GM23338 (cell line): Measurements from ENCODE around the gene RAB20. TPM values are rescaled to one million over a fixed set of nuclear protein-coding genes. Genes with fewer than 3 reads are reported as not detected.

Experiments used
- ATAC-seq: fragments of 200-7000 bp; cut with Tn5 transposase; 3 replicates; pipeline ENCODE4 v1.9.1; 2020
- DNase-seq: peaks from one replicate; pipeline ENCODE4 v3.0.0-alpha.2; 2015; ENCODE audit warnings: low spot score
- H2AFZ ChIP-seq: fragments of 200-600 bp; sonication (generic); 2 replicates; pipeline ENCODE4 v1.8.0; 2016; ENCODE audit warnings: antibody characterized with exemption, mild to moderate bottlenecking, moderate library complexity
- H3F3A ChIP-seq: fragments of 200-600 bp; sonication (generic); replicated peaks from 2 replicates; pipeline ENCODE4 v1.8.0; 2017; ENCODE audit warnings: antibody characterized with exemption, mixed run types, low read depth
- H3K27ac ChIP-seq: fragments of 200-600 bp; sonication (generic); 2 replicates; pipeline ENCODE4 v1.6.1; 2016; ENCODE audit warnings: low read depth
- H3K27me3 ChIP-seq: fragments of 200-600 bp; sonication (generic); 2 replicates; pipeline ENCODE4 v1.8.0; 2016; ENCODE audit warnings: mild to moderate bottlenecking, mixed run types, moderate library complexity; ENCODE audit not compliant: insufficient read depth
- H3K36me3 ChIP-seq: fragments of 200-600 bp; sonication (generic); 2 replicates; pipeline ENCODE4 v1.8.0; 2016; ENCODE audit warnings: mild to moderate bottlenecking; ENCODE audit not compliant: insufficient read depth
- H3K4me1 ChIP-seq: fragments of 200-600 bp; sonication (generic); 2 replicates; pipeline ENCODE4 v1.8.0; 2016; ENCODE audit warnings: mild to moderate bottlenecking, moderate library complexity; ENCODE audit not compliant: insufficient read depth
- H3K4me2 ChIP-seq: fragments of 200-600 bp; sonication (generic); 2 replicates; pipeline ENCODE4 v1.7.1; 2017; ENCODE audit warnings: mixed run types
- H3K4me3 ChIP-seq: fragments of 200-600 bp; sonication (generic); 2 replicates; pipeline ENCODE4 v1.6.1; 2016; ENCODE audit warnings: mixed run types
- H3K79me2 ChIP-seq: fragments of 200-600 bp; sonication (generic); replicated peaks from 2 replicates; pipeline ENCODE4 v1.8.0; 2017; ENCODE audit warnings: mild to moderate bottlenecking; ENCODE audit not compliant: insufficient read depth
- H3K9me2 ChIP-seq: fragments of 200-600 bp; sonication (generic); 2 replicates; pipeline ENCODE4 v1.8.0; 2017; ENCODE audit not compliant: insufficient read depth
- H4K20me1 ChIP-seq: fragments of 200-600 bp; sonication (generic); replicated peaks from 2 replicates; pipeline ENCODE4 v1.8.0; 2017; ENCODE audit warnings: mild to moderate bottlenecking; ENCODE audit not compliant: insufficient read depth
- H3K27ac Mint-ChIP-seq: 2 replicates; pipeline ENCODE4 v1.8.0; 2020; ENCODE audit warnings: inconsistent platforms, mild to moderate bottlenecking, moderate library complexity, mixed read lengths
- H3K27me3 Mint-ChIP-seq: 3 replicates; pipeline ENCODE4 v1.8.0; 2022; ENCODE audit warnings: low read depth, mild to moderate bottlenecking, moderate library complexity, mixed read lengths, inconsistent platforms; ENCODE audit not compliant: insufficient read depth, poor library complexity
- H3K36me3 Mint-ChIP-seq: 3 replicates; pipeline ENCODE4 v1.8.0; 2021; ENCODE audit warnings: low read depth, mild to moderate bottlenecking, inconsistent platforms, moderate library complexity, mixed read lengths
- H3K4me1 Mint-ChIP-seq: 3 replicates; pipeline ENCODE4 v1.8.0; 2020; ENCODE audit warnings: mild to moderate bottlenecking, inconsistent platforms, mixed read lengths
- H3K4me3 Mint-ChIP-seq: 3 replicates; pipeline ENCODE4 v1.8.0; 2021; ENCODE audit warnings: moderate library complexity, mild to moderate bottlenecking, inconsistent platforms, mixed read lengths
- H3K9me3 Mint-ChIP-seq: 3 replicates; pipeline ENCODE4 v1.8.0; 2020; ENCODE audit warnings: moderate library complexity, mild to moderate bottlenecking, inconsistent platforms, mixed read lengths
- CREB1 ChIP-seq: fragments of 250-450 bp; sonication (Bioruptor Pico); IDR thresholded peaks from 2 replicates; pipeline ENCODE4 v1.5.0; 2020; ENCODE audit warnings: low read depth, mild to moderate bottlenecking, moderate library complexity
- EZH2 ChIP-seq: fragments of 200-600 bp; sonication (generic); IDR thresholded peaks from one replicate; pipeline ENCODE4 v1.8.0; 2017; ENCODE audit warnings: antibody characterized with exemption, mild to moderate bottlenecking, low read depth; ENCODE audit not compliant: unreplicated experiment
- JUNB ChIP-seq: IDR thresholded peaks from one replicate; pipeline ENCODE4 v1.6.1; 2016; ENCODE audit warnings: antibody characterized with exemption; ENCODE audit not compliant: unreplicated experiment
- POLR2AphosphoS5 ChIP-seq: IDR thresholded peaks from 2 replicates; pipeline ENCODE4 v1.6.1; 2016; ENCODE audit warnings: antibody characterized with exemption, low read depth
- polyA plus RNA-seq: library from polyadenylated mRNA; unstranded; fragments of >200 nt; fragmentation: Nextera tagmentation; extraction: Ambion mirVana; gene quantifications from 2 replicates; pipeline ENCODE4 v1.2.1, GENCODE V29; 2016
- total RNA-seq: library from RNA; depleted of rRNA; stranded (reverse); fragments of >200 nt; shearing (Covaris generic); gene quantifications from 2 replicates; pipeline ENCODE4 v1.2.3, GENCODE V29; 2014
- TF ChIP-seq, protein P1 (sequence below): IDR thresholded peaks from one replicate; pipeline ENCODE4 v1.6.1; 2018; ENCODE audit warnings: antibody characterized with exemption; ENCODE audit not compliant: unreplicated experiment
- TF ChIP-seq, protein P2 (sequence below): IDR thresholded peaks from 2 replicates; pipeline ENCODE4 v1.6.1; 2016; ENCODE audit warnings: antibody characterized with exemption
- TF ChIP-seq, protein P3 (sequence below): fragments of 250-450 bp; sonication (Bioruptor Pico); IDR thresholded peaks from 2 replicates; pipeline ENCODE4 v1.5.0; 2020; ENCODE audit warnings: mild to moderate bottlenecking, moderate library complexity

RAB20 gene
- total and polyA plus RNA-seq, 2 experiments from 2014 or later, result 12.3 to 26.6 TPM

DNA sequence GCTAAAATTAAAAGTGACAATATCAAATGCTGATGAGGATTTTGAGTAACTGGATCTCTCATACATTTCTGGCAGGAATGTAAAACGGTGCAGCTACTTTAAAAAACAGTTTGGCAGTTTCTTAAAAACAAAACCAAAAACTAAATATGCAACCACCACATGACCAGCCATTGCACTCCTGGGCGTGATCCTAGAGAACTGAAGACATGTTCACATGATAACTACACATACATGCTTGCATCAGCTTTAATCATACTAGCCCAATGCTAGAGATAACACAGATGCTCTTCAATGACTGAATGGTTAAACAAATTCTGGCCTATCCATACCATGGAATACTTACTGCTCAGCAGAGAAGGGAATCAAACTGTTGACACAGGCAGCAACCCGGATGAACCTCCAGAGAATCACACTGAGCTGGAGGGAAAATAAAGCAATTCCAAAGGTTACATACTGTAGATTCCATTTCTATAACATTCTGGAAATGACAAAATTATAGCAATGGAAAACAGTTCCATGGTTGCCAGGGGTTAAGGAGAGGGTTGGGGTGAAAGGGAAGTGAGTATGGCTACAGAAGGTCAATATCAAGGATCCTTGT is 28.4 kb upstream of the RAB20 start:
- H2AFZ ChIP-seq, result peak overlapping the region; percentile 79; the same call in 1 of the 2 replicates
- H3K4me2 ChIP-seq, result no peak overlapping the region
- Mint-ChIP-seq H3K27me3 (peaks cover 2% of the 10 kb centered on the region), H3K4me3 (no peak overlapping the region), H3K27ac (no peak overlapping the region), H3K9me3 (no peaks in the 10 kb centered on the region), H3K4me1 (peaks cover 5% of the 10 kb centered on the region; the same call in 2 of the 3 replicates), H3K36me3 (no peaks in the 10 kb centered on the region)
- no peaks in the 10 kb centered on the region for H3K79me2 ChIP-seq
- H4K20me1 ChIP-seq, result no peaks in the 10 kb centered on the region
- H3F3A ChIP-seq, result no peaks in the 10 kb centered on the region
- no peaks in the 10 kb centered on the region for H3K9me2 ChIP-seq
- no peaks in the 10 kb centered on the region for H3K27me3 ChIP-seq
- no peak overlapping the region for H3K27ac ChIP-seq
- no peak overlapping the region for H3K4me3 ChIP-seq
- ATAC-seq (no peak), DNase-seq (no peak)
- no peaks in the 10 kb centered on the region for H3K4me1 ChIP-seq
- TF ChIP-seq EZH2, result no peak
- no peaks in the 10 kb centered on the region for H3K36me3 ChIP-seq

DNA sequence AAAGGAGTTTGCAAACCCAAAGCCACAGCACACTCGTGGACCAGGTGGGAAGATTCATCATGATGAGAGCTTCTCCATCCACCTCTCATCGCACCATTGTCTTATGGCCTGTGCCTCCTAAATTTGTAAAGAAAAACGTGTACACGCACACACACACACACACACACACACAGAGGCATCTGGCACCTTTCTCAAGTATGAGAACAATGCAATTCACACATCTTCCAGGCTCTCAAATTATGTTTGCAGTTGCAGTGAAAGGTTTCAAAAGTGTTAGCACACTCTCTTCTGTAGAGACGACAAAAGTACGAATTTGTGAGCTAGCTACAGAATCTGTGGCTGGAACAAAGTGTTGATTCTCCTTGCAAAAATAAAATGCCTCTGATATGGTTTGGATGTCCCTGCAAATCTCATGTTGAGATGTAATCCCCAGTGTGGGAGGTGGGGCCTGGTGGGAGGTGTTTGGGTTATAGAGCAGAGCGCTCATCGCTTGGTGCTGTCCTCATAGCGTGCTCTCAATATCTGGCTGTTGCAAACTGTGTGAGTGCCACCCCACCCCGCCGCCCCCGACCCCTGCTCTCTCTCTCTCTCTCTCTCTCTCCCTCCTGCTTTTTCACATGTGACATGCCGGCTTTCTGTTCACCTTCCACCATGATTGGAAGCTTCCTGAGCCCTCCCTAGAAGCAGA is 21.8 kb upstream of the RAB20 start:
- Mint-ChIP-seq H3K36me3 (no peaks in the 10 kb centered on the region), H3K9me3 (no peaks in the 10 kb centered on the region), H3K4me1 (no peaks in the 10 kb centered on the region), H3K4me3 (no peak overlapping the region), H3K27me3 (no peaks in the 10 kb centered on the region), H3K27ac (no peak overlapping the region)
- H3K9me2 ChIP-seq, result no peaks in the 10 kb centered on the region
- no peak for ATAC-seq
- H2AFZ ChIP-seq, result peak overlapping the region; percentile 43
- no peaks in the 10 kb centered on the region for H3K36me3 ChIP-seq
- TF ChIP-seq JUNB, result no peak
- TF ChIP-seq, protein P1, sequence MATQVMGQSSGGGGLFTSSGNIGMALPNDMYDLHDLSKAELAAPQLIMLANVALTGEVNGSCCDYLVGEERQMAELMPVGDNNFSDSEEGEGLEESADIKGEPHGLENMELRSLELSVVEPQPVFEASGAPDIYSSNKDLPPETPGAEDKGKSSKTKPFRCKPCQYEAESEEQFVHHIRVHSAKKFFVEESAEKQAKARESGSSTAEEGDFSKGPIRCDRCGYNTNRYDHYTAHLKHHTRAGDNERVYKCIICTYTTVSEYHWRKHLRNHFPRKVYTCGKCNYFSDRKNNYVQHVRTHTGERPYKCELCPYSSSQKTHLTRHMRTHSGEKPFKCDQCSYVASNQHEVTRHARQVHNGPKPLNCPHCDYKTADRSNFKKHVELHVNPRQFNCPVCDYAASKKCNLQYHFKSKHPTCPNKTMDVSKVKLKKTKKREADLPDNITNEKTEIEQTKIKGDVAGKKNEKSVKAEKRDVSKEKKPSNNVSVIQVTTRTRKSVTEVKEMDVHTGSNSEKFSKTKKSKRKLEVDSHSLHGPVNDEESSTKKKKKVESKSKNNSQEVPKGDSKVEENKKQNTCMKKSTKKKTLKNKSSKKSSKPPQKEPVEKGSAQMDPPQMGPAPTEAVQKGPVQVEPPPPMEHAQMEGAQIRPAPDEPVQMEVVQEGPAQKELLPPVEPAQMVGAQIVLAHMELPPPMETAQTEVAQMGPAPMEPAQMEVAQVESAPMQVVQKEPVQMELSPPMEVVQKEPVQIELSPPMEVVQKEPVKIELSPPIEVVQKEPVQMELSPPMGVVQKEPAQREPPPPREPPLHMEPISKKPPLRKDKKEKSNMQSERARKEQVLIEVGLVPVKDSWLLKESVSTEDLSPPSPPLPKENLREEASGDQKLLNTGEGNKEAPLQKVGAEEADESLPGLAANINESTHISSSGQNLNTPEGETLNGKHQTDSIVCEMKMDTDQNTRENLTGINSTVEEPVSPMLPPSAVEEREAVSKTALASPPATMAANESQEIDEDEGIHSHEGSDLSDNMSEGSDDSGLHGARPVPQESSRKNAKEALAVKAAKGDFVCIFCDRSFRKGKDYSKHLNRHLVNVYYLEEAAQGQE, result no peak
- TF ChIP-seq, protein P2, sequence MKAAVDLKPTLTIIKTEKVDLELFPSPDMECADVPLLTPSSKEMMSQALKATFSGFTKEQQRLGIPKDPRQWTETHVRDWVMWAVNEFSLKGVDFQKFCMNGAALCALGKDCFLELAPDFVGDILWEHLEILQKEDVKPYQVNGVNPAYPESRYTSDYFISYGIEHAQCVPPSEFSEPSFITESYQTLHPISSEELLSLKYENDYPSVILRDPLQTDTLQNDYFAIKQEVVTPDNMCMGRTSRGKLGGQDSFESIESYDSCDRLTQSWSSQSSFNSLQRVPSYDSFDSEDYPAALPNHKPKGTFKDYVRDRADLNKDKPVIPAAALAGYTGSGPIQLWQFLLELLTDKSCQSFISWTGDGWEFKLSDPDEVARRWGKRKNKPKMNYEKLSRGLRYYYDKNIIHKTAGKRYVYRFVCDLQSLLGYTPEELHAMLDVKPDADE, result no peak
- TF ChIP-seq POLR2AphosphoS5, result no peak
- TF ChIP-seq, protein P3, sequence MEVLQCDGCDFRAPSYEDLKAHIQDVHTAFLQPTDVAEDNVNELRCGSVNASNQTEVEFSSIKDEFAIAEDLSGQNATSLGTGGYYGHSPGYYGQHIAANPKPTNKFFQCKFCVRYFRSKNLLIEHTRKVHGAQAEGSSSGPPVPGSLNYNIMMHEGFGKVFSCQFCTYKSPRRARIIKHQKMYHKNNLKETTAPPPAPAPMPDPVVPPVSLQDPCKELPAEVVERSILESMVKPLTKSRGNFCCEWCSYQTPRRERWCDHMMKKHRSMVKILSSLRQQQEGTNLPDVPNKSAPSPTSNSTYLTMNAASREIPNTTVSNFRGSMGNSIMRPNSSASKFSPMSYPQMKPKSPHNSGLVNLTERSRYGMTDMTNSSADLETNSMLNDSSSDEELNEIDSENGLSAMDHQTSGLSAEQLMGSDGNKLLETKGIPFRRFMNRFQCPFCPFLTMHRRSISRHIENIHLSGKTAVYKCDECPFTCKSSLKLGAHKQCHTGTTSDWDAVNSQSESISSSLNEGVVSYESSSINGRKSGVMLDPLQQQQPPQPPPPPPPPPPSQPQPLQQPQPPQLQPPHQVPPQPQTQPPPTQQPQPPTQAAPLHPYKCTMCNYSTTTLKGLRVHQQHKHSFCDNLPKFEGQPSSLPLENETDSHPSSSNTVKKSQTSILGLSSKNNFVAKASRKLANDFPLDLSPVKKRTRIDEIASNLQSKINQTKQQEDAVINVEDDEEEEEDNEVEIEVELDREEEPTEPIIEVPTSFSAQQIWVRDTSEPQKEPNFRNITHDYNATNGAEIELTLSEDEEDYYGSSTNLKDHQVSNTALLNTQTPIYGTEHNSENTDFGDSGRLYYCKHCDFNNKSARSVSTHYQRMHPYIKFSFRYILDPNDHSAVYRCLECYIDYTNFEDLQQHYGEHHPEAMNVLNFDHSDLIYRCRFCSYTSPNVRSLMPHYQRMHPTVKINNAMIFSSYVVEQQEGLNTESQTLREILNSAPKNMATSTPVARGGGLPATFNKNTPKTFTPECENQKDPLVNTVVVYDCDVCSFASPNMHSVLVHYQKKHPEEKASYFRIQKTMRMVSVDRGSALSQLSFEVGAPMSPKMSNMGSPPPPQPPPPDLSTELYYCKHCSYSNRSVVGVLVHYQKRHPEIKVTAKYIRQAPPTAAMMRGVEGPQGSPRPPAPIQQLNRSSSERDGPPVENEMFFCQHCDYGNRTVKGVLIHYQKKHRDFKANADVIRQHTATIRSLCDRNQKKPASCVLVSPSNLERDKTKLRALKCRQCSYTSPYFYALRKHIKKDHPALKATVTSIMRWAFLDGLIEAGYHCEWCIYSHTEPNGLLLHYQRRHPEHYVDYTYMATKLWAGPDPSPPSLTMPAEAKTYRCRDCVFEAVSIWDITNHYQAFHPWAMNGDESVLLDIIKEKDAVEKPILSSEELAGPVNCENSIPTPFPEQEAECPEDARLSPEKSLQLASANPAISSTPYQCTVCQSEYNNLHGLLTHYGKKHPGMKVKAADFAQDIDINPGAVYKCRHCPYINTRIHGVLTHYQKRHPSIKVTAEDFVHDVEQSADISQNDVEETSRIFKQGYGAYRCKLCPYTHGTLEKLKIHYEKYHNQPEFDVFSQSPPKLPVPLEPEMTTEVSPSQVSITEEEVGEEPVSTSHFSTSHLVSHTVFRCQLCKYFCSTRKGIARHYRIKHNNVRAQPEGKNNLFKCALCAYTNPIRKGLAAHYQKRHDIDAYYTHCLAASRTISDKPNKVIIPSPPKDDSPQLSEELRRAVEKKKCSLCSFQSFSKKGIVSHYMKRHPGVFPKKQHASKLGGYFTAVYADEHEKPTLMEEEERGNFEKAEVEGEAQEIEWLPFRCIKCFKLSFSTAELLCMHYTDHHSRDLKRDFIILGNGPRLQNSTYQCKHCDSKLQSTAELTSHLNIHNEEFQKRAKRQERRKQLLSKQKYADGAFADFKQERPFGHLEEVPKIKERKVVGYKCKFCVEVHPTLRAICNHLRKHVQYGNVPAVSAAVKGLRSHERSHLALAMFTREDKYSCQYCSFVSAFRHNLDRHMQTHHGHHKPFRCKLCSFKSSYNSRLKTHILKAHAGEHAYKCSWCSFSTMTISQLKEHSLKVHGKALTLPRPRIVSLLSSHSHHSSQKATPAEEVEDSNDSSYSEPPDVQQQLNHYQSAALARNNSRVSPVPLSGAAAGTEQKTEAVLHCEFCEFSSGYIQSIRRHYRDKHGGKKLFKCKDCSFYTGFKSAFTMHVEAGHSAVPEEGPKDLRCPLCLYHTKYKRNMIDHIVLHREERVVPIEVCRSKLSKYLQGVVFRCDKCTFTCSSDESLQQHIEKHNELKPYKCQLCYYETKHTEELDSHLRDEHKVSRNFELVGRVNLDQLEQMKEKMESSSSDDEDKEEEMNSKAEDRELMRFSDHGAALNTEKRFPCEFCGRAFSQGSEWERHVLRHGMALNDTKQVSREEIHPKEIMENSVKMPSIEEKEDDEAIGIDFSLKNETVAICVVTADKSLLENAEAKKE (CRISPR knock-in tag), result no peak
- TF ChIP-seq CREB1, result no peak
- no peaks in the 10 kb centered on the region for H3K4me1 ChIP-seq
- H3K79me2 ChIP-seq, result no peaks in the 10 kb centered on the region
- H3K4me3 ChIP-seq, result no peak overlapping the region
- no peaks in the 10 kb centered on the region for H3K27me3 ChIP-seq
- no peak overlapping the region for H3K4me2 ChIP-seq
- no peak overlapping the region for H3K27ac ChIP-seq
- no peak for DNase-seq
- no peaks in the 10 kb centered on the region for H4K20me1 ChIP-seq
- no peaks in the 10 kb centered on the region for H3F3A ChIP-seq
